PC-3 (cell line): Measurements from ENCODE around the gene RPL9. TPM values are rescaled to one million over a fixed set of nuclear protein-coding genes. Genes with fewer than 3 reads are reported as not detected.

Experiments
- ATAC-seq: fragments of 200-7000 bp; cut with Tn5 transposase; 2 replicates; pipeline ENCODE4 v1.9.1; 2020; ENCODE audit warnings: mild to moderate bottlenecking, moderate library complexity
- BruUV-seq: library from RNA; stranded (reverse); fragments of 400-500 nt; replicated peaks from 2 replicates; lab custom pipeline; 2021; lab: Mats Ljungman, UMichigan
- CTCF ChIA-PET: fragments of 300-600 bp; sonication (Branson Sonifier 250); formaldehyde crosslinking; loops from one replicate; lab custom pipeline; 2022; ENCODE audit warnings: antibody characterized with exemption; lab: Charles Lee
- POLR2A ChIA-PET: fragments of 300-600 bp; sonication (Branson Sonifier 250); formaldehyde crosslinking; loops from one replicate; lab custom pipeline; 2022; ENCODE audit warnings: antibody characterized with exemption; ENCODE audit not compliant: unreplicated experiment; lab: Charles Lee
- DNase-seq: peaks from one replicate; pipeline ENCODE4 v3.0.0-alpha.2; 2015
- H2AFZ ChIP-seq: fragments of 300-600 bp; sonication (generic); 2 replicates; pipeline ENCODE4 v1.6.0; 2016; ENCODE audit warnings: antibody characterized with exemption, low read length
- H3F3A ChIP-seq: fragments of 300-600 bp; sonication (generic); one replicate; pipeline ENCODE4 v1.6.0; 2017; ENCODE audit warnings: antibody characterized with exemption, low read length, control low read depth, mild to moderate bottlenecking; ENCODE audit not compliant: unreplicated experiment
- H3K27ac ChIP-seq: fragments of 300-600 bp; sonication (generic); 2 replicates; pipeline ENCODE4 v1.5.1; 2016; ENCODE audit warnings: mild to moderate bottlenecking, low read length
- H3K27me3 ChIP-seq: fragments of 300-600 bp; sonication (generic); 2 replicates; pipeline ENCODE4 v1.6.1; 2016; ENCODE audit warnings: low read length, mixed read lengths
- H3K36me3 ChIP-seq: fragments of 300-600 bp; sonication (generic); 2 replicates; pipeline ENCODE4 v1.6.1; 2016; ENCODE audit warnings: low read depth, mixed run types, low read length, mixed read lengths
- H3K4me1 ChIP-seq: fragments of 300-600 bp; sonication (generic); 2 replicates; pipeline ENCODE4 v1.5.1; 2016; ENCODE audit warnings: low read length; ENCODE audit not compliant: insufficient read depth
- H3K4me2 ChIP-seq: fragments of 300-600 bp; sonication (generic); 2 replicates; pipeline ENCODE4 v1.6.0; 2016; ENCODE audit warnings: low read length
- H3K4me3 ChIP-seq: fragments of 300-600 bp; sonication (generic); 2 replicates; pipeline ENCODE4 v1.5.1; 2016; ENCODE audit warnings: mild to moderate bottlenecking, low read length, mixed read lengths
- H3K79me2 ChIP-seq: fragments of 300-600 bp; sonication (generic); 2 replicates; pipeline ENCODE4 v1.6.1; 2017; ENCODE audit warnings: low read length, mixed read lengths
- H3K9ac ChIP-seq: fragments of 300-600 bp; sonication (generic); 2 replicates; pipeline ENCODE4 v1.6.0; 2016; ENCODE audit warnings: mild to moderate bottlenecking, low read length
- H3K9me2 ChIP-seq: fragments of 300-600 bp; sonication (generic); replicated peaks from 2 replicates; pipeline ENCODE4 v1.6.1; 2016; ENCODE audit warnings: mixed run types, low read length, mixed read lengths
- H3K9me3 ChIP-seq: fragments of 300-600 bp; sonication (generic); 2 replicates; pipeline ENCODE4 v1.6.1; 2016; ENCODE audit warnings: low read length, mixed read lengths
- H4K20me1 ChIP-seq: fragments of 300-600 bp; sonication (generic); 2 replicates; pipeline ENCODE4 v1.6.1; 2016; ENCODE audit warnings: low read length, mixed read lengths
- CTCF ChIP-seq: fragments of 300-600 bp; sonication (generic); conservative IDR thresholded peaks from 2 replicates; pipeline ENCODE4 v1.5.1; 2017; ENCODE audit warnings: antibody characterized with exemption, low read depth, mild to moderate bottlenecking, low read length
- EZH2 ChIP-seq: fragments of 300-600 bp; sonication (generic); IDR thresholded peaks from one replicate; pipeline ENCODE4 v1.6.1; 2017; ENCODE audit warnings: antibody characterized with exemption, mild to moderate bottlenecking, low read length; ENCODE audit not compliant: unreplicated experiment
- EZH2phosphoT487 ChIP-seq: fragments of 300-600 bp; sonication (generic); IDR thresholded peaks from 2 replicates; pipeline ENCODE4 v1.6.1; 2018; ENCODE audit warnings: mild to moderate bottlenecking, antibody characterized with exemption, low read length, borderline replicate concordance
- intact Hi-C: fragments of 100-400 bp; cut with micrococcal nuclease; formaldehyde crosslinking; loops from 2 replicates; pipeline ENCODE4 v1.9.0; 2023
- total RNA-seq: library from RNA; depleted of rRNA; stranded (reverse); fragments of >200 nt; gene quantifications from 2 replicates; pipeline ENCODE4 v1.2.3, GENCODE V29; 2014

Gene RPL9
- total RNA-seq, 1 experiment from 2014 or later = 1,298 TPM

DNA sequence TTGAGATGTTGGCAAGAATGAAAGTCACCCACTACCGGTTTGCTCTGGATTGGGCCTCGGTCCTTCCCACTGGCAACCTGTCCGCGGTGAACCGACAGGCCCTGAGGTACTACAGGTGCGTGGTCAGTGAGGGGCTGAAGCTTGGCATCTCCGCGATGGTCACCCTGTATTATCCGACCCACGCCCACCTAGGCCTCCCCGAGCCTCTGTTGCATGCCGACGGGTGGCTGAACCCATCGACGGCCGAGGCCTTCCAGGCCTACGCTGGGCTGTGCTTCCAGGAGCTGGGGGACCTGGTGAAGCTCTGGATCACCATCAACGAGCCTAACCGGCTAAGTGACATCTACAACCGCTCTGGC is 12.3 kb downstream of the RPL9 start:
- TF ChIP-seq CTCF = no peak
- TF ChIP-seq EZH2 = no peak
- TF ChIP-seq EZH2phosphoT487 = no peak
- Histone ChIP-seq H4K20me1 (no peaks in the 10 kb centered on the region), H3F3A (peaks cover 13% of the 10 kb centered on the region), H3K36me3 (no peaks in the 10 kb centered on the region; the same call in 1 of the 2 replicates), H3K4me3 (no peak overlapping the region), H3K27me3 (no peaks in the 10 kb centered on the region), H3K9ac (no peak overlapping the region), H2AFZ (no peak overlapping the region), H3K4me1 (no peaks in the 10 kb centered on the region), H3K4me2 (no peak overlapping the region), H3K27ac (no peak overlapping the region), H3K9me3 (no peaks in the 10 kb centered on the region), H3K79me2 (no peaks in the 10 kb centered on the region), H3K9me2 (no peaks in the 10 kb centered on the region)
- no peak; the same call in 1 of the 2 replicates for ATAC-seq
- CTCF ChIA-PET = interaction anchor here (0.6 kb wide), 1 partner anchor 81 kb away, joined by 7 read pairs; no protein-coding TSS in a partner anchor
- POLR2A ChIA-PET = no interaction called here
- BruUV-seq = no TSS peak
- intact Hi-C loops = loop anchor here (10.0 kb wide), 1 partner anchor 132 kb away; no protein-coding TSS in a partner anchor
- no peak for DNase-seq

DNA sequence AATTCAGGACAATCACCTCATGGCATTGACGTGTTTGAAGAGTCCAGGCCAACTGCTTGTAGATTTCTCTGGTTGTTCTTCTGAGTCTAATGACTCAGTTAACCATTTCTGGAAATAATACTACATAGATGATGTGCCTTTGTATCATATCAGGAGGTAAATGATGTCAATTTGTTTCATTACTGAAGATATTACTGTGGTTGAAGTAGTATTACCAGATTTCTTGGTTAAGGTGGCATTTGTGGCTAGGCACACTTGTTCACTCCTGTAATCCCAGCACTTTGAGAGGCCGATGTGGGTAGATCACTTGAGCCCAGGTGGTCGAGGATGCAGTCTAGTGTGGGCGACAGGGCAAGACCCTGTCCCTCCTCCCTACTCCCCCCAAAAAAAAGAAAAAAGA is 15.7 kb downstream of the RPL9 start:
- no peaks in the 10 kb centered on the region for H3K9me2 ChIP-seq
- H3K27me3 ChIP-seq = no peaks in the 10 kb centered on the region
- TF ChIP-seq EZH2 (no peak), CTCF (no peak), EZH2phosphoT487 (no peak)
- peaks cover 2% of the 10 kb centered on the region for H3F3A ChIP-seq
- intact Hi-C loops = loop anchor here (10.0 kb wide), 1 partner anchor 128 kb away; no protein-coding TSS in a partner anchor
- H3K9ac ChIP-seq = no peak overlapping the region
- no peak overlapping the region for H3K4me2 ChIP-seq
- no peak for DNase-seq
- BruUV-seq = no TSS peak
- no peak overlapping the region for H3K4me3 ChIP-seq
- no peaks in the 10 kb centered on the region for H3K79me2 ChIP-seq
- no peak overlapping the region for H2AFZ ChIP-seq
- H3K9me3 ChIP-seq = no peaks in the 10 kb centered on the region
- POLR2A ChIA-PET = no interaction called here
- CTCF ChIA-PET = no interaction called here
- no peaks in the 10 kb centered on the region for H3K4me1 ChIP-seq
- H3K36me3 ChIP-seq = no peaks in the 10 kb centered on the region
- H4K20me1 ChIP-seq = no peaks in the 10 kb centered on the region
- no peak overlapping the region for H3K27ac ChIP-seq
- ATAC-seq = no peak

- H3K9me2 ChIP-seq = no peaks in the 10 kb centered on the region
- H3F3A ChIP-seq = no peaks in the 10 kb centered on the region
- H3K27ac ChIP-seq = no peak overlapping the region
- no peak overlapping the region for H3K4me2 ChIP-seq
- ATAC-seq = no peak
- intact Hi-C loops = loop anchor here (10.0 kb wide), 1 partner anchor 127 kb away; no protein-coding TSS in a partner anchor
- H3K79me2 ChIP-seq = no peaks in the 10 kb centered on the region
- ChIA-PET CTCF (no interaction called here), POLR2A (no interaction called here)
- no peaks in the 10 kb centered on the region for H4K20me1 ChIP-seq
- no peak overlapping the region for H3K9ac ChIP-seq
- no peak overlapping the region for H2AFZ ChIP-seq
- TF ChIP-seq CTCF (no peak), EZH2phosphoT487 (no peak), EZH2 (no peak)
- no peak for DNase-seq
- no TSS peak for BruUV-seq
- no peaks in the 10 kb centered on the region for H3K9me3 ChIP-seq
- H3K27me3 ChIP-seq = no peaks in the 10 kb centered on the region
- H3K4me1 ChIP-seq = no peaks in the 10 kb centered on the region
- H3K4me3 ChIP-seq = no peak overlapping the region
- H3K36me3 ChIP-seq = no peaks in the 10 kb centered on the region
These were observed 17.1 kb downstream of the RPL9 start for GRCh38 chr4:39441593-39441992.
